K562 (cell line): ENCODE measurements around the gene PRKD1. TPM values are rescaled to one million over a fixed set of nuclear protein-coding genes. Genes with fewer than 3 reads are reported as not detected.

ENCODE experiments used
- ATAC-seq: fragments of 200-7000 bp; cut with Tn5 transposase; 3 replicates; pipeline ENCODE4 v1.9.1; 2020; ENCODE audit warnings: moderate library complexity
- BruUV-seq: library from RNA; stranded (reverse); fragments of 400-500 nt; replicated peaks from 2 replicates; lab custom pipeline; 2021; lab: Mats Ljungman, UMichigan
- CTCF ChIA-PET: fragments of 300-600 bp; formaldehyde crosslinking; extraction: SDS; loops from one replicate; lab custom pipeline; 2021; ENCODE audit warnings: low intra/inter-chr PET ratio; lab: Yijun Ruan, JAX
- POLR2A ChIA-PET: fragments of 300-600, 350-650 bp; sonication (Branson Sonifier 250); formaldehyde crosslinking; extraction: SDS; loops from one replicate; lab custom pipeline; 2021; ENCODE audit warnings: antibody characterized with exemption, inconsistent platforms; lab: Yijun Ruan, JAX
- DNase-seq, 4 experiments: peaks; one replicate each; pipeline versions ENCODE4 v3.0.0 to v3.0.0-alpha.2; 2011 to 2018; ENCODE audit warnings: low spot score in 3 of 4, mixed read lengths in 3 of 4; ENCODE audit errors: extremely low read depth in 1 of 4
- FAIRE-seq: peaks from 2 replicates; lab custom pipeline; 2011; peaks lifted over from hg19 to GRCh38; lab: Jason Lieb, UNC
- H2AFZ ChIP-seq: 2 replicates; pipeline ENCODE4 v1.6.0; 2011; ENCODE audit warnings: low read depth, low read length, control low read depth, inconsistent platforms
- H3K27ac ChIP-seq: fragments of 200-600 bp; 3 replicates; pipeline ENCODE4 v1.8.0; 2011; ENCODE audit warnings: low read depth, mild to moderate bottlenecking, control low read depth, inconsistent platforms, low read length, moderate library complexity, mixed read lengths; ENCODE audit errors: extremely low read depth
- H3K27me3 ChIP-seq, 2 experiments: fragments of 300-600 bp in 1 of 2; 2 replicates in 1 of 2; 3 replicates in 1 of 2; pipeline versions ENCODE4 v1.6.0 to v1.8.0; 2011; ENCODE audit warnings: inconsistent platforms in 2 of 2, low read length in 2 of 2, mild to moderate bottlenecking in 1 of 2, mixed read lengths in 1 of 2, moderate library complexity in 1 of 2; ENCODE audit not compliant: control insufficient read depth in 2 of 2, insufficient read depth in 2 of 2
- H3K36me3 ChIP-seq: fragments of 300-600 bp; 3 replicates; pipeline ENCODE4 v1.8.0; 2011; ENCODE audit warnings: mild to moderate bottlenecking, low read length, inconsistent platforms; ENCODE audit not compliant: control insufficient read depth, insufficient read depth
- H3K4me1 ChIP-seq, 2 experiments: fragments of 200-600 bp in 1 of 2; replicated peaks in 1 of 2; 2 replicates in 1 of 2; 3 replicates in 1 of 2; pipeline versions ENCODE4 v1.5.1 to v1.8.0; 2011; ENCODE audit warnings: inconsistent platforms in 2 of 2, low read length in 2 of 2, mild to moderate bottlenecking in 1 of 2, mixed read lengths in 1 of 2, moderate library complexity in 1 of 2; ENCODE audit not compliant: control insufficient read depth in 2 of 2, insufficient read depth in 2 of 2
- H3K4me2 ChIP-seq: 2 replicates; pipeline ENCODE4 v1.6.1; 2011; ENCODE audit warnings: low read length, control low read depth, inconsistent platforms, mixed read lengths; ENCODE audit not compliant: insufficient read depth
- H3K4me3 ChIP-seq: fragments of 200-600 bp; sonication (generic), shearing (Covaris generic); 2 replicates; pipeline ENCODE4 v1.5.1; 2016; ENCODE audit warnings: control low read depth, inconsistent platforms
- H3K79me2 ChIP-seq: fragments of 200-600 bp; 3 replicates; pipeline ENCODE4 v1.8.0; 2011; ENCODE audit warnings: low read length, inconsistent platforms; ENCODE audit not compliant: control insufficient read depth, insufficient read depth
- H3K9ac ChIP-seq, 2 experiments: 2 replicates each; pipeline versions ENCODE4 v1.6.0 to v1.6.1; 2011; ENCODE audit warnings: low read depth in 2 of 2, low read length in 2 of 2, control low read depth in 1 of 2, inconsistent platforms in 1 of 2, mild to moderate bottlenecking in 1 of 2, mixed read lengths in 1 of 2; ENCODE audit not compliant: insufficient read depth in 1 of 2
- H3K9me1 ChIP-seq: one replicate; pipeline ENCODE4 v1.6.0; 2011; ENCODE audit warnings: inconsistent platforms, mild to moderate bottlenecking, low read length, moderate library complexity; ENCODE audit not compliant: control insufficient read depth, insufficient read depth
- H3K9me3 ChIP-seq: replicated peaks from 2 replicates; pipeline ENCODE4 v1.5.1; 2011; ENCODE audit warnings: low read depth, low read length, inconsistent platforms; ENCODE audit not compliant: control insufficient read depth, insufficient read depth
- H4K20me1 ChIP-seq: replicated peaks from 2 replicates; pipeline ENCODE4 v1.6.1; 2011; ENCODE audit warnings: low read length, inconsistent platforms, mixed read lengths; ENCODE audit not compliant: control insufficient read depth, insufficient read depth
- E2F3 ChIP-seq: fragments of 250-450 bp; sonication (Bioruptor Pico); IDR thresholded peaks from 2 replicates; pipeline ENCODE4 v1.4.0; 2020; ENCODE audit warnings: mild to moderate bottlenecking
- ELF4 ChIP-seq: fragments of 450-650 bp; formaldehyde crosslinking; IDR thresholded peaks from 2 replicates; pipeline ENCODE4 v1.4.0; 2022; ENCODE audit warnings: missing genetic modification characterization
- EWSR1 ChIP-seq: fragments of 450-650 bp; IDR thresholded peaks from 2 replicates; pipeline ENCODE4 v1.6.1; 2018; ENCODE audit warnings: borderline replicate concordance, mild to moderate bottlenecking, low read depth, moderate library complexity; ENCODE audit not compliant: partially characterized antibody
- ILF3 ChIP-seq: fragments of 450-650 bp; IDR thresholded peaks from 2 replicates; pipeline ENCODE4 v1.6.1; 2018; ENCODE audit warnings: antibody characterized with exemption, mild to moderate bottlenecking, moderate library complexity, borderline replicate concordance
- NCOA2 ChIP-seq, 2 experiments: fragments of 450-650 bp; IDR thresholded peaks; 2 replicates each; pipeline ENCODE4 v1.6.1; 2018; ENCODE audit warnings: mild to moderate bottlenecking in 2 of 2, moderate library complexity in 1 of 2; ENCODE audit not compliant: partially characterized antibody in 2 of 2
- NFATC3 ChIP-seq: fragments of 450-650 bp; IDR thresholded peaks from 2 replicates; pipeline ENCODE4 v1.6.1; 2017; ENCODE audit warnings: mild to moderate bottlenecking
- SMAD1 ChIP-seq: fragments of 150-350 bp; IDR thresholded peaks from 2 replicates; pipeline ENCODE4 v1.6.1; 2014; ENCODE audit warnings: low read length, low read depth; ENCODE audit not compliant: partially characterized antibody
- SMARCC2 ChIP-seq: fragments of 450-650 bp; IDR thresholded peaks from 2 replicates; pipeline ENCODE4 v1.6.1; 2017; ENCODE audit warnings: antibody characterized with exemption, moderate library complexity, mild to moderate bottlenecking, low read depth
- ZNF696 ChIP-seq: fragments of 250-450 bp; sonication (Bioruptor Pico); conservative IDR thresholded peaks from 2 replicates; pipeline ENCODE4 v1.4.0; 2020; ENCODE audit warnings: mild to moderate bottlenecking, moderate library complexity
- in situ Hi-C: fragments of 300-500 bp; cut with MboI; formaldehyde crosslinking; loops from 4 replicates; pipeline ENCODE4 v1.15.0; 2018; ENCODE audit warnings: inconsistent platforms, mixed read lengths
- intact Hi-C: fragments of 100-400 bp; cut with micrococcal nuclease; formaldehyde crosslinking; loops from 2 replicates; pipeline ENCODE4 v1.14.2; 2022
- polyA plus RNA-seq, 8 experiments: library from polyadenylated mRNA; depleted of rRNA in 4 of 8; stranded (reverse) in 5 of 8; unstranded in 3 of 8; fragments of >200 nt; fragmentation: Nextera tagmentation in 2 of 8; fragmentation: Illumina TruSeq in 1 of 8; extraction: Ambion mirVana in 2 of 8; extraction: Trizol in 1 of 8; gene quantifications; 2 replicates each; pipeline versions ENCODE4 v1.2.1 to v1.2.3, GENCODE V29; 2011 to 2014; ENCODE audit warnings: inconsistent platforms in 1 of 8, missing spikeins in 1 of 8
- total RNA-seq, 7 experiments: library from RNA; depleted of rRNA in 6 of 7; stranded (reverse); fragments of >200 nt in 6 of 7; fragmentation: Illumina TruSeq in 2 of 7; extraction: Trizol in 2 of 7; gene quantifications; 2 replicates each; pipeline versions ENCODE4 v1.2.1 to v1.2.3, GENCODE V29; 2011 to 2021; ENCODE audit warnings: low replicate concordance in 1 of 7

The PRKD1 gene
- total and polyA plus RNA-seq, 9 of the 15 experiments (the other 6 are each of a cell fraction or from before 2014, with no cell fraction given), result 0.04 to 0.25 (median 0.13) TPM; not detected in 1

GRCh38 chr14:29652571-29652970, 275.1 kb downstream of the PRKD1 start:
- Histone ChIP-seq H3K27me3 (no peaks in the 10 kb centered on the region), H3K79me2 (no peaks in the 10 kb centered on the region), H3K9me1 (no peaks in the 10 kb centered on the region), H4K20me1 (no peaks in the 10 kb centered on the region), H3K9me3 (peaks cover 11% of the 10 kb centered on the region), H3K4me3 (no peak overlapping the region), H2AFZ (peak overlapping the region; percentile 7; the same call in 1 of the 2 replicates), H3K9ac (no peak overlapping the region), H3K27ac (no peak overlapping the region), H3K4me2 (no peak overlapping the region), H3K36me3 (no peaks in the 10 kb centered on the region), H3K4me1 (peaks cover 6 to 14% of the 10 kb centered on the region in 2 experiments; a peak in 4 of 5 replicates)
- ATAC-seq, result no peak
- TF ChIP-seq SMARCC2 (no peak), ZNF696 (CRISPR knock-in tag) (no peak), ILF3 (no peak), NCOA2 (IDR thresholded peaks at IDR 0.05; ENCODE audit: partially characterized antibody in 2 of 2) (no peak), EWSR1 (no peak), E2F3 (CRISPR knock-in tag) (no peak), NFATC3 (no peak), SMAD1 (no peak), ELF4 (CRISPR knock-in tag) (no peak)
- intact Hi-C loops, result no loop called here
- ChIA-PET POLR2A (no interaction called here), CTCF (no interaction called here)
- BruUV-seq, result no TSS peak
- FAIRE-seq, result no peak
- no peak for DNase-seq
- in situ Hi-C loops, result no loop called here
